Middle frontal gyrus (tissue), 1 donor: ENCODE measurements around the gene COTL1.
"Not testable (repeated sequence)": the region's sequence is repeated elsewhere in the genome, so short reads cannot be mapped to it uniquely, and the experiment has no call there.

Source experiments
- DNase-seq: peaks from one replicate; pipeline ENCODE4 v3.0.0-alpha.2; 2015; ENCODE audit warnings: low spot score; ENCODE audit errors: extremely low spot score

The COTL1 gene

DNA sequence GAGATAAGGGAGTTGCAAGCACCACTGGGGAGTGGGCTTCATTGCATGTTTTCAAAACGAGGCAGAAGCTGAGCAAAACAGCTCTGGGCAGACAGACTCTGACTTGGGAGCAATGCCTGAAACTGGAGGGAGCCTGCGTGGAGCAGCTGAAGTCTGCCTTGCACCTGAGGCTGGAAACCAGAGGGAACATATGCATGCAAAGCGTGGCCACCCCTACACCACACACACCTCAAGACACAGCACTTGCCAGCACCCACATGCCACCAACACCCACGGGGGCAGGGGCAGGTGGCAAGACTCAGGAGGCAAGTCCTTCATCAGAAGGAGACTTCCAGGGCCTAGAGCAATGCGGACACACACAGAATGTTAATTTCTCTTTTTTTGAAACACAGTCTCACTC lies 45.8 kb downstream of the COTL1 start:
- DNase-seq, result no peak

DNA sequence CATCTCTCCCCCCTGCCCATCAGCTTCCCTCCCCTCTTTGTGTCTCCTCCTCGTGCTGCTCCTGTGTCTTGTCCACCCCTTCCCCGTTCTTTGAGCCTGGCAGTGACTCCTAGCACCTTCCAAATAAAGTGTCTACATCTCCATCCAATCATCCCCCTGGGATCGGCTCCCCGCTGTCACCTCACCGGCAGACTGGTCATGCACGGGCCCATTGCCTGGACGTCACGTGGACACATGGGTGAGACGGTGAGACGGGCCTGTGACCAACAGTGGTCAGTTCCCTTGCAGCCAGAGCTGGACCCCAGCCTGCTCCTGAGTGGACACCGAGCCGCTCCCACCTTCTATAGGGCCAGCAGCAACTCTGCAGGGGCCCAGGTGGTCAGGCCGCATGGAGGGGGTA lies 46.4 kb downstream of the COTL1 start:
- DNase-seq, result no peak

DNA sequence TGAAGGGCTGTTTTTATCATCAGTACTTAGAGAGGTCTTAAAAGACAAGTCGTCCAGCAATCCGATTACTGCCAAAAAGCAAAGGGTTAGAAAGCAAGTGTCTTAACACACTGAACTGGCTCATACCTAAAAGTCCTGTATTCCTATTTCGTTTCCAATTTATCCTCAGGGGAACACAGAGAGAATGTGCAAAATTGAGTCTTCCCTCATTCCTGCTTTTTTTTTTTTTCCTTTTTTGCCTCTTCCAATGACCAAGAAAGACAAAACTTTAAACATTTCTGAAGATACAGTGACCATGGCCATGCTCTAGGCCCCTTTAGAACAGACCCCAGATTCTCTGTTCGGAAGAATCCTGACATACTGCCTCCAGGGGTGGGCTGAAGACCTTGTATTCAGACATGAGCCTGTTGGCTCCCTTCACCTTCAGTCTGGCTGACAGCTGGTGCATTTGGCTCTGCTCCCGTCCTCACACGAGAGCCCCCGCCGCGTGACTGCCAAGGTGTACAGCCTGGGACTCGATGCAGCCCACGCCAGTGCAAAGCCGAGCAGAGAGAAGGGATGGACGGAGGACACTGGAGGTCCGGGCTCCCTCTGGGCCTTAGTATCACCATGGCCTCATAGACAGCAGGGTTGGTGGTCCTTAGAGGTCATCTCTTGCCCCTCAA lies 47.0 kb downstream of the COTL1 start:
- no peak for DNase-seq

DNA sequence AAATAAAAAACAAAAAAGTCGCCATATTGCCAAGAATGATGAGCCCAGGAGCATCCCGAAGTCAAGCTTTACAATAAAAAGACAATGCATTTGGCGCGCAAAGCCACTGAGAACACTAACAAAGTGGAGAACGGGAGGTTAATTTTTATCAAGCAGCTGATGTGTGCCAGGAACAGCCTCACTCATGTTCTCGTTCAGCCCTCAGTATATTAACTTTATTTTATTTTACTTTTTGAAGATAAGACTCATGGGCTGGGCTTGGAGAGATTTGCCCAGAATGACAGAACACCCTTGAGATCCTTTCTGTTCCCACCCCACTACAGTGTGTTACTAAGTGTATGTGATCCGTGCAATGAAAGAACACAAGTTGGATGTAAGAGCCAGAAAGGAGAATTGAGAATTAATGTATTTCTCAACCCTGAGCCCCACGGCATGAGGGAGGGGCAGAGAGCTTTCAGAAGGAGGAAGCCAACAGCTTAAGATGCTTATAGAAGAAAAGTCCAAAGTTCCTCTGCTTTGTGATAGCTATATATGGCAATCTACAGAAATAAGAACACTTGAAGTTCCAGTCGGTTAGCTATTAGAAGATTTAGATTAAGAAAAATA lies 48.4 kb downstream of the COTL1 start:
- DNase-seq, result no peak

DNA sequence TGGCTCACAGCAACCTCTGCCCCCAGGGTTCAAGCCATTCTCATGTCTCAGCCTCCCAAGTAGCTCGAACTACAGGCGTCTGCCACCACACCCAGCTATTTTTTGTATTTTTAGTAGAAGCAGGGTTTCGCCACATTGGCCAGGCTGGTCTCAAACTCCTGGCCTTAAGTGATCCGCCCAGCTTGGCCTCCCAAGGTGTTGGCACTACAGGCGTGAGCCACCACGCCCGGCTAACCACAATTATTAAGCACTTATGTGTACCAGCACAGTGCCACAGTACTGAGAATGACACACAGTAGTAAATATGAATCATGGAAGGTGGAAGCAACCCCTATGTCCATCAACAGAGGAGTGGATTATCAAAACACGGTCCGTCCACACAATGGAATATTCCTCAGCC lies 49.8 kb downstream of the COTL1 start:
- no peak for DNase-seq

DNA sequence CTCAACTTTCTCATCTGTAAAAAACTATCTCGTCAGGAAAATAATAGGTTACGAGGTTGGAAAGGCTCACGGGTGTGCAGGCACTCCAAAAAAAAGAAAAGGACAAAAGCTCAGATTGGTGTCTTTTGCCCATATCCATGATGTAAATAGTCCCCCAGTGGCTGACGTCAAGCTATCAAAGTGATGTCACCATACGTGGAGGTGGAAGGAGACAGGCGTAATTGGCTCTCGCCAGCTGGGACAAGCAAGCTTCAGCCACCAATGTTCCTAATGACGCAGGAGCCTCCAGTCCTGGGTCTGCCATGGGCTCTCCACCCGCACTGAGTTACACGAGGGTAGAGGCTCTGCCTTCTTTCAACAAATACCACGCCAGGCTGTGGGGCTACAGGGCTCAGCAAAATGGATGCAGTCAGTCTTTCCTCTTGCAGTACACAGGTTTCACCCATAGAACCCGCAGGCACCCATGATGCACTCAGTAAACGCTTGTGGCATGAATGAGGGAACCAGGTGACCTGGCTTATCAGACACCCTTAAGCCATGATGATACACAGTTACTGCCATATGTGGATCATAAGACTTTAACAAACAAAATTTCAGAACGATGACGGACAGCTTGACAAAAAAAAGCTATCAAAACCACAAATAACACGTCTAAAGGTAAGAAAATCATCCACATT lies 50.5 kb downstream of the COTL1 start:
- DNase-seq, result no peak

DNA sequence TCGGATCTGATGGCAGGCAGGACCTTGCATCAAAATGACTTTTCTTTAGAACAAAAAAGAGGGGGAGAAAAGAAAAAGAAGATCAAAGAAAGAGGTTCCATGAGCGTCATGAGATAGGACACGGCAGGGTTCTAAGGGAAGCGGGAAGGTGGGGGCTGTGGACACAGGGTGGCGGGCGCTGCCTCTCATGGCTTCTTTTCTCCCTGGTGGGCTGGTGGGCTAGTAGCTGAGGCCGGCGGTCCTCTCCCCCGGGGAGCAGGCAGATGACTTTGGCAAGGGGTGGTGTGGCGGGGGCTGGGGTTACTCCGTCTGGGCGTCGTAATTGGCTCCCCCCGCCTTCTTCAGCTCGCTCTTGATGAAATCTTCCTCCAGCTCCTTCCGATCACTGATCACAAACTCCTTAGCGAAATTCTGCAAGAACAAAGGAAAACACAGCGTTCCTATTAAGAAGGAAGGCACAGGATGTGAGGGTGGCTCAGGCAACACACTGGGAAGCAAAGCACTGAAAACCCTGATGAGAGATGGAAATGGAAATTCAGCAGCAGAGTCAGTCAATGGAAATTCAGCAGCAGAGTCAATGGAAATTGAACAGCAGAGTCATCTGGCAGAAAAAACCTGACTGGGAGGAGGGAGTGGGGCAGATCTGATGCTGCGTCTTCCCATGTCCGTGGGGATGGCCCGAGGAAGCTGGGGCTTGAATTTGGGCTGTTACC lies 51.2 kb downstream of the COTL1 start:
- DNase-seq, result no peak

DNA sequence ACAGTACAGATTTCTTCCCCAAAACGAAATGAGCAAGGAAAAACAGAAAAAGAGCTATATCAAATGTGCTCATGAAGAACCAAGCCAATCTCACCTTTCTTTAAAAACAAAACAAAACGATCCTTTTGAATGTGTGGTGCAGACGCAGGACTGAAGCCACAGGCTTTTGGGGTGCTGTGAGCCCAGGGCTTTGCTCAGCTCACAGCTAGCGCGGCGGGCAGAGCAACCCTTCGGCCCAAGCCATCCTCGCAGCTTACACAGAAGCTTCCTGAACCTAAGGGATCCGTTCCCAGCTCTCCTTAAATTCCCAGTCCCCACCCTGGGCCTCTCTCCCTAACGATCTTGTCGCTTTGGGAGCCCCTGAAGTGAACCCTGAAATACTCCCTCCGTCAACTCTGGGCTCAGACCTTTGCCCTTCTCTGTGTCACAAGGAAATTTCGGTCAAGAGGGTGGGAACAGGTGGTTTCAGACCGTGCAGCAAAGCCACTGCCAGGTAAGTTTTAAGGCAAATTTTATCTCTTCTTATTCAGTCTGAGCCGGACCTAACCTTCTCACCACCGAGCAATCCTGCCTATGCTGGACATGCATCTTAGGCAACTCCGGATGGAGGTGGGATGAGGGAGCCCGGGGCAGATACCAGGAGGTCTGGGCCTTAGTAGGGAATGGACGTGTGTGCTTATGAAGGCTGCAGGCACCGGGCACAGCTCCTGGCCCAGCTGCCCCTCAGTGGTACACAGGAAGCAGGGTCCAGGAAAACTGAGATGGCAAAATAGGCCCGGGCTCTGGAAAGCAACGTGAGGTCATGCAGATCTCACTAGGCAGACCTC lies 52.0 kb downstream of the COTL1 start:
- no peak for DNase-seq

DNA sequence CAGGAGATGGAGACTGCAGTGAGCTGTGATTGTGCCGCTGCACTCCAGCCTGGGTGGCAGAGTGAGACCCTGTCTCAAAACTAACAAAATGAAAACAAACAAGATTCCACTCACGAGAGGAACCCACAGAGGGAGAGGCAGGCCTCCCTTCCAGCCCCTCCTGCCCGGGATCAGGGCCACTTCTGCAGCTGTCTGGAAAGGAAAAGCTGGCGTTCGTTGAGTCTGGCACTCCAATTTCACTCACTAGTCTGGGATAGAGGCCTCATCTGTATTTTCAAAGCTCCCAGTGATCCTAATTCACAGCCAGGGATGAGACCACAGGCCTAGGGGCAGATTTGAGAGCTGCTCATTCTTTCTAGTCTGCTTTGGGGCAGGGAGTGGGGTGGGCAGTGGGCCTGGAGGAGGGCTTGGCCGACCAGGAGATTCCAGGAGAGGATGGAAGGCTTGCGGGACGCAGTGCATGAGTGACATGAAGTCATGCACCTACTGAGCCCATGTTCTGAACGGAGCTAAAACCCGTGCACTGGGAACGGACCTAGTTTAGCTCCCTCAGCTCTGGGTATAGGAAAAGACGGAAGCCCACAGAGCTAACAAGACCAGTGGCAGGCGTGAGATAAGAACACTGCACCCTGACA lies 54.0 kb downstream of the COTL1 start:
- DNase-seq, result no peak

DNA sequence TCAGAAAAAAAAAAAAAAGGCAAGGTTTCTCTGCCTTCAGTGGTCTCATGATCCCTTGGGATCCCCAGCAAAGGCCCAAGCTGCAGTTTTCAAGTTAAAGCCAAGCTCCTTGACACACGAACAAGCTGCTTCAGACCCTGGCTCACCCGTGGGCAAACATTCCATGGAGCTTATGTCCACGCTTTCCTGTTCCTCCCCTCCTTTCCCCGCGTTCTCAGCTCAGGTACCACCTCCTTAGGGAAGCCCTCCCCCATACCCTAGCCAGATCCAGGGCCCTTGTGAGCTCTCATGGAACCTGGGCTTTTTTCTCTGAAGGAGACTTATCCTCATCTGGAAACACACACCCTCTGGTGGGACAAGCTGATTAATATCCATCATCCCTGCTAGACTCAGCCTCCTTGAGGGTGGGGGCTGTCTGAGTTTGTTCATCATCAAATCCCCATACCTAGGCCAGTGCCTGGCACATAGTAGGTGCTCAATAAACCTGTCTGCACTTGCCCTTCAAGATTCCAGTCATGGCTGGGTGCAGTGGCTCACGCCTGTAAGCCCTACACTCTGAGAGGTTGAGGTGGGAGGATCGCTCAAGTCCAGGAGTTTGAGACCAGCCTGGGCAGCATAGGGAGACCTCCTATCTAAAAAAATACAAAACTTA lies 54.7 kb downstream of the COTL1 start:
- no peak for DNase-seq

DNA sequence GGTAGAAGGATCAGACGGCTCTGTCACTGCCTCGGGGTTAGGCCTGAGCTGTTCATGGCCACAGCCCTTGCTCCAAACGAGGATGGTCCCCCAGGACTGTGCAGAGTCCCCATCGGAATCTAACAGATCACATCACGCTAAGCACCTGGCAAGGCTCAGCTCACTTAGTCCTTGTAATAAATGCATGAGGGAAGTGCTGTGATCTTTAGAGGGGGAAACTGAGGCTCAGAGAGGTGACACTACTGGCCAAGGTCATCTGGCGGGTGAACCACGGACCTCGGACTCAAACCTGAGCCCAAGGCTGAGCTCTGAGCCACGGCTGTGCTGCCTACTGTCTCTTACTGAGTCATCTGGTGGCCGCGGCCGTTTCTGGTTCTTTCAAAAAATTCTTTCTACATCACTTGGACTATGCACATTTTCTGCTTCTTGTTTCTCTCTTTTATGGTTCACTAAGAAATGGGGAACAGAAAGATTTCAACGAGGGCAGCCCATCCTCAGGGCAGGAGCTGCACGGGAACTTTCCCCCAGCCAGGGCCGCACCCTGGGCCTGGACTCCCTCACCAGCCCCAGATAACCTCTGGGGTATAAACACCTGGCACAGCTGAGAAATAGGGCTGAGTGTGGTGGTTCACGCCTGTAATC lies 55.6 kb downstream of the COTL1 start:
- DNase-seq, result no peak

DNA sequence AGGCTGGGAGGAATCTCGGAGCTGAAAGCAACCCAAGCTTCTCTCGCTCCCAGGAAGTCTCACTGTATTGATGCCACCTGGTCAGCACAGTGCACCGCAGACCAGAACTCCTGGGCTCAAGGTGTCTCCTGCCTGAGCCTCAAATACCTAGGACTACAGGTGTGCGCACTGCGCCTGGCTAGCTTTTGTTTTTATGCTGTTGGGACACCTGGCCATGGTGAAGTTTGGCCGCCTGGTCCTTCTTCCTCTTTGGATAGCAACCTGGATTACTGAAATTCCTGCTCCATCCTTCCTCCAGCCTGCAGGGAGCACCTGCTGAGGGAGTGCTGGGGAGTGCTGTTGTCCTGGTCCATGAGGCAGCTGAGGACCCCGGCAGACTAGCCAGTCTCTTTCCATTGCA lies 56.6 kb downstream of the COTL1 start:
- DNase-seq, result no peak

DNA sequence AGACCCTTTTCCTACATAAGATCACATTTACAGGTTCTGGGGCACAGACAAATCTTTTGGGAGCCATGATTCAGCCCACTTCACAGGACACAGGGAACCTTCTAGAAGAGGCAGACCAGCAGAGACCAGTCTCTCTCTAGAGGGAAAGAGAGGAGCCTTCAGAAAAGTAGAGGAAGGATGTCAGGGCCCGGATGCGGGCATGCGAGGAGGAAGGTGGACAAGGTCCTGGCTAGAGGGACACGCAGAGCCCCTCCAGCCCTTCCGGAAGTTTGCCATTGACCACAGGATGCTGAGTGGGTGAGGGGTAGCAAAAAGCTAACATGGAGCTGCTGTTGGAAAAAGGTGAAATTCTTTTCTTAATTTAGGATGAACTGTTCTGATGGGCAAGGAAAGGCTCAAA lies 57.6 kb downstream of the COTL1 start:
- no peak for DNase-seq

DNA sequence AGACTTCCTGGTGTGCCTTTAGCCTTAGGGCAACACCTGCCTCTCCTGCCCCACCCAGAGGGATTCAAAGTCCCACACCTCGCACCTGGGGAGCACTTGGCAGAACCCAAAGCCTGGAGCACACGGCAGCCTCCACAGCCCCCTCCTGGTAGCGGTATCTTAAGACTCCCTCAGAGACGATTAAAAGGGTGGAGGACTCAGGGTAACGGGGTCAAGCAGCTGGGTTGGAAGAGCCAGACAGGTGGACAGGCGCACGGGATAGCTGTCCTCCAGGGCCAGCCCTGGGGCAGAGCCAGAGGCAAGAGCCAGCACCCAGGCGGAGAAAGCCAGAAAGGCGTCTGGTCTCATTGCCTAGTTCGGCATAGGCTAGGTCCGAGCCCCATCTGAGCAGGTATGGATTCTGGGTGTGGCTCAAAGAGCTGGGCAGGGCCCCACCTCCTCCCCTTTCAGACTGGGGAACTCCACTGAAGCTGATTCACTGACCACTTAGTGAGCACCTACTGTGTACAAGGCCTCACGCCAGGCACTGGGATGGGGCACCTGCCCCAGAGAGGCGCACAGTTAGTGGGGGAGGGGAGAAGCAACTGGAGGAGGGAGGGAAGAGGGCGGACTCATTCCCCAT lies 58.5 kb downstream of the COTL1 start:
- no peak for DNase-seq

DNA sequence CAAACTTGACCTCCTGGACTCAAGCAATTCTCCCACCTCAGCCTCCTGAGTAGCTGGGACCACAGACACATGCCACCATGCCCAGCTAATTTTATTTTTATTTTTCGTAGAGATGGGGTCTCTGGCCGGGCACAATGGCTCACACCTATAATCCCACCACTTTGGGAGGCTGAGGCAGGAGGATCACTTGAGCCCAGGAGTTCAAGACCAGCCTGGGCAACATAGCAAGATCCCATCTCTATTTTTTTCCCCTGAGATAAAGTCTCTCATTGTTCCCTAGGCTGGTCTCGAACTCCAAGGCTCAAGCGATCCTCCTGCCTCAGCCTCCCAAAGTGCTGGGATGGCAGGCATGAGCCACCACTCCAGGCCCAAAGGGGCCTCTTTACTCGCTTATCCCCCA lies 59.0 kb downstream of the COTL1 start:
- not testable (repeated sequence) for DNase-seq

DNA sequence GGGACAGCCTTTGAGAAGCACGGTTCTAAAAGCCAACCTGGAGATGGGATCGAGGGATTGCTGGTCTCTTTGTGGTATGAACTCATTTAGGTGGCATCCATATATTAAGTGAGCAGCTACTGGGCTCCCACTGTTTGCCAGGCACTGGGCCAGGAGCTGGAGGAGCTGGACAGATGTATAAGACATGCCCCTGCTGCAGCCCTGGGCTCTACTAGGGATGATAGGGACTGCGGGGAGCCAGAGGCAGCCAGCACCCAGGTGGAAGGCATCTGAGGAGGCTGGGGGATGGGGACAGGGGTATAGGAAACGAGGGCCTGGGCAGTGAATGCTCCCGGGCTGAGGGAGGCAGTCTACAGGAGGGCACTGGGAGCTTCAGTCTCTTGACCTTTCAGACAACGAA lies 60.4 kb downstream of the COTL1 start:
- DNase-seq, result no peak

DNA sequence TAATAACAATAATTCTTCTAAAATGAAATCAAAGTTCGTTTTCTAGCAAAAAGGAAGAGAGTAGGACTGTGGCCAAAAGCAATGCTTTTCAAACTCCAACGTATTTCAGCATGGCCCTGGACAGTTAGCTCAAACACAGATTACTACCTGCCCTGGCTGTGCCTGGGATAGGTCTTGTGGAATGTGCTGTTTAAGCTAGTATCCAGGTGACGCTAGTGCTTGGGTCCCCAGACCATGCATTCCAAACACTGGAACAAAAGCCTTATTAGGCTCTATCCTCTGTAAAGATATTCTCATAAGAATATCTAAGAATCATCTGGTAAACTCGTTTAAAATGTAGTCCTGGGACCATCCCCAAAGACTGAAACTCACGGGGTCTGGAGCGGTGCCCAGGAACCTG lies 60.8 kb downstream of the COTL1 start:
- DNase-seq, result no peak

DNA sequence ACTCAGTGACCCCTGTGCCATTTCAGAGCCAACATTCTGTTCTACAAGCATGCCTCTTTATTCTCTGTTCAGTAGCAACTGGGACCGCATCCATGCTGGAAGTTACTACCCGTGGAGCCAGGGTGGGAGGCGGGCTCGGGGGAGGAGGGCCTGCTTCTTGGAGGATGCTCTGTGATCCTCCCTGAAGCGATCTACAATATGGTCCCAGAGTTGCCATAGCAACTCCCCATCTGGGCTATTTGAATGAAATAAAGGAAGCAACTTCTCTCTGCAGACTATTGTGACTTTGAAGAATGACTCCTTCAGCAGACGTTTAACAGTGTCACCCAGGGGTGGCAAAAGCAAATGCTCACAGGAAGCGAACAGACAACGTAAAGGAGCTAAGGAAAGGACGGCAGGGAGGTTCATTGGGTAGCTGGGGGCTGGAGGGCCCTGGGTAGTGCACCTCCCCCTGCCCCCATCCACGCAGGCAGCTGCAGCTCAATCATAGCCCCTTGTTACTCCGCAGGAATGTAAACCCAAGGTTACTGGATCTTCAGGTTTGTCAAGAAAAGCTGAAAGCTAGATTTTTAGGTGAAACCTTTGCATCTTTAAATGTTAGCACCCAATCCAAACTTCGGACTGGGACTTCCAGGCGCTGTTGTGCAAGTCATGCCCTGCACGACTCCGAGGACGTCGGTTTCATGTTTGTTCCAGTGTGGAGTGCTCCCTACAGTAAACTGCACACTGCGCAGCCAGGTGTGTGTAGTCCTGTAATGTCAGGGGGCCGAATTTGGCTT lies 62.3 kb downstream of the COTL1 start:
- peak; percentile 37 for DNase-seq
